GM06990 (cell line): ENCODE measurements around the gene NOTCH1.

Source experiments
- DNase-seq: peaks from one replicate; pipeline ENCODE4 v3.0.0-alpha.2; 2011; ENCODE audit not compliant: insufficient read length; ENCODE audit errors: extremely low read depth
- H3K27me3 ChIP-seq: replicated peaks from 2 replicates; pipeline ENCODE4 v1.6.0; 2011; ENCODE audit warnings: low read length; ENCODE audit not compliant: control insufficient read depth, insufficient read depth
- H3K36me3 ChIP-seq: 2 replicates; pipeline ENCODE4 v1.5.1; 2011; ENCODE audit warnings: low read length; ENCODE audit not compliant: control insufficient read depth, insufficient read depth
- H3K4me3 ChIP-seq: replicated peaks from 2 replicates; pipeline ENCODE4 v1.5.1; 2011; ENCODE audit warnings: low read depth, mild to moderate bottlenecking, control low read depth, low read length
- TF ChIP-seq, protein P1 (sequence below): IDR thresholded peaks from 2 replicates; pipeline ENCODE4 v1.5.1; 2011; ENCODE audit warnings: low read length, control low read depth, mild to moderate bottlenecking, inconsistent platforms; ENCODE audit not compliant: insufficient read depth, poor library complexity, severe bottlenecking

NOTCH1 gene

DNA sequence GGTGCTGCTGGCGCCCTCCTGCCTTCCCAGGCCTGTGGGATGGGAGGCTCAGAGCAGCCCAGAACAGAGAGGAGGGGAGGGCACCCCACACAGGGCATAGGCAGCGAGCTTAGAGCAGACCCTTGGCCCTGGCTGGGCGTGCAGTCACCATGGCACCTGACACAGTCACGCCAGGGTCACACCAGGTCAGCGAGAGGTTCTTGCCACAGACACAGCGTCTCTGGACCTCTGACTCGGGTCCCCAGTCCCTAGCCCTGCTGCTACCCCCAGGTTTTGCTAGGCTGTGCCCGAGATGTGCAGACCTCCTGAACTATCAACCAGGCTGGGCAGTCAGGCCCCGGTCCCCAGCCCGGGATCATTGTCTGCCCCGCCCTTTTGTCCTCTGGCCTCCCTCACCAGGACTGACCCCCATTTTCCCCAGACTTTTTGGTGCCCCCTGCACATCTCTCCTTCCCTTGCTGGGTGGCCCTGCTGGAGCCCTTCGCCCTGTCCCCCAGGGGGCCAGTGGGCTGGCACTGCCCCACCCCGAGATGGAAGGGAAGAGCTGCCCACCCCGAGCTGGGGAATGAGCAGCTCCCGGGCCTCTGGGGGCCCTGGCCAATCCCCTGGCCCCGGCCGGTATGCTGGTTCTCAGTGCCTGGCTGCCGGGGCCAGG lies 24.5 kb upstream of the NOTCH1 start:
- no peak for DNase-seq
- TF ChIP-seq, protein P1, sequence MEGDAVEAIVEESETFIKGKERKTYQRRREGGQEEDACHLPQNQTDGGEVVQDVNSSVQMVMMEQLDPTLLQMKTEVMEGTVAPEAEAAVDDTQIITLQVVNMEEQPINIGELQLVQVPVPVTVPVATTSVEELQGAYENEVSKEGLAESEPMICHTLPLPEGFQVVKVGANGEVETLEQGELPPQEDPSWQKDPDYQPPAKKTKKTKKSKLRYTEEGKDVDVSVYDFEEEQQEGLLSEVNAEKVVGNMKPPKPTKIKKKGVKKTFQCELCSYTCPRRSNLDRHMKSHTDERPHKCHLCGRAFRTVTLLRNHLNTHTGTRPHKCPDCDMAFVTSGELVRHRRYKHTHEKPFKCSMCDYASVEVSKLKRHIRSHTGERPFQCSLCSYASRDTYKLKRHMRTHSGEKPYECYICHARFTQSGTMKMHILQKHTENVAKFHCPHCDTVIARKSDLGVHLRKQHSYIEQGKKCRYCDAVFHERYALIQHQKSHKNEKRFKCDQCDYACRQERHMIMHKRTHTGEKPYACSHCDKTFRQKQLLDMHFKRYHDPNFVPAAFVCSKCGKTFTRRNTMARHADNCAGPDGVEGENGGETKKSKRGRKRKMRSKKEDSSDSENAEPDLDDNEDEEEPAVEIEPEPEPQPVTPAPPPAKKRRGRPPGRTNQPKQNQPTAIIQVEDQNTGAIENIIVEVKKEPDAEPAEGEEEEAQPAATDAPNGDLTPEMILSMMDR = no peak
- H3K36me3 ChIP-seq = no peaks in the 10 kb centered on the region
- no peaks in the 10 kb centered on the region; the same call in none of the 2 replicates for H3K27me3 ChIP-seq
- H3K4me3 ChIP-seq = no peak overlapping the region

DNA sequence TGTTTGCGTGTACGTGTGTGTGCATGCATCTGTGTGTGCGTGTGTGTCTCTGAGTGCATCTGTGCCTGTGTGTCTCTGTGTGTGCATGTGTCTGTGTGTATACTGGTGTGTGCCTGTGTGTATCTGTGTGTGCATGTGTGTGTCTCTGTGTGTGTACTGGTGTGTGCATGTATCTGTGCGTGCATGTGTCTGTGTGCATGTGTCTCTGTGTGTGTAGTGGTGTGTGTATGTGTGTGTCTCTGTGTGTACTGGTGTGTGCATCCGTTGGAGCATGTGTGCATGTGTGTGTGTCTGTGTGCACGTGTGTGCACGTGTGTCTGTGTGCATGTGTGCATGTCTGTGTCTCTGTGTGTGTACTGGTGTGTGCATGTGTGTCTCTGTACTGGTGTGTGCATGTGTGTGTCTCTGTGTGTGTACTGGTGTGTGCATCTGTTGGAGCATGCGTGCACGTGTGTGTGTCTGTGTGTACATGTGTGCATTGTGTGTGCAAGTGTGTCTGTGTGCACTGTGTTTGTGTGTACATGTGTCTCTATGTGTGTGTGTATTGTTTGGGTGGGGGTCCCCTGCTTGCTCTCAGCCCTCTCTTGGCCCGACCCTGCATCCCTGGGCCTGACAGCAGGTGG lies 23.8 kb upstream of the NOTCH1 start:
- no peaks in the 10 kb centered on the region; the same call in none of the 2 replicates for H3K27me3 ChIP-seq
- no peak for DNase-seq
- H3K4me3 ChIP-seq = no peak overlapping the region
- H3K36me3 ChIP-seq = no peaks in the 10 kb centered on the region
- TF ChIP-seq, protein P1 = no peak

DNA sequence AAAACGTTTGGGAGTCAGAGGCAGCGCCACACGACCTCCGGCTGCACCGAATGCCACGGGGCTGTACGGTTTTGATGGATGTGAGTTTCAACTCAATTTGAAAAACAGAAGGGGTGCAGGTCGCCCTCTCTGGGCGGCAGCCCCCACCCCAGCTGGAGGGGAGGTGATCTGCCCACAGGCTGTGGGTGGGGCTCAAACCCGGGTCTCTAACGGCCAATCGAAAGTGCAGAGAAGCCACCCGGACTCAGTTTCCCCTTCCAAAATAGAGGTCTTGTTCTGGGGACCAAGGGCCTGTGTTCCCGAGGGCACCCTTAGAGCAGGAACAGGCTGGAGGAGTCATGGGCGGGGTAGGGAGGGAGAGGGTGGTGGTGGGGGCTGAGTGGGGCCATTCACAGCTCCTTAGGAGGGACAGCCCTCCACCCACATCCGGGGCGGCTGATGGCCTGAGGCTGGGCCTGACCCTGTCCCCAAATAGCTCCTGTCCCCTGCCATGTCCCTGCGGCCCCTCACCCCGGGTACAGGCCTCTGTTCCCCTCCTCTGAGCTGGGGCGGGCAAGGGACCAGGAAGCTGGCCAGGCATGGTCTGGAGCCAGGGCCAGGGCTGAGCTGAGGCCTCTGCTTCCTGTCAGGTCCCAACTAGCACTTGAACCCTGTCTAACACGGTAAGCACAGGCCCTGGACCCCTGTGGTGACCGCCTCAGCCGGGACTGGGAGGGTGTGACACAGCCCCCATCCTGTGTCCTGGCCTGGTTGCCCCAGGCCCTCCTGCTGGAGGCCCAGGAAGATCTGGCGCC lies 22.6 kb upstream of the NOTCH1 start:
- TF ChIP-seq, protein P1 = no peak
- DNase-seq = no peak
- Histone ChIP-seq H3K27me3 (no peaks in the 10 kb centered on the region; the same call in none of the 2 replicates), H3K36me3 (no peaks in the 10 kb centered on the region), H3K4me3 (no peak overlapping the region)

DNA sequence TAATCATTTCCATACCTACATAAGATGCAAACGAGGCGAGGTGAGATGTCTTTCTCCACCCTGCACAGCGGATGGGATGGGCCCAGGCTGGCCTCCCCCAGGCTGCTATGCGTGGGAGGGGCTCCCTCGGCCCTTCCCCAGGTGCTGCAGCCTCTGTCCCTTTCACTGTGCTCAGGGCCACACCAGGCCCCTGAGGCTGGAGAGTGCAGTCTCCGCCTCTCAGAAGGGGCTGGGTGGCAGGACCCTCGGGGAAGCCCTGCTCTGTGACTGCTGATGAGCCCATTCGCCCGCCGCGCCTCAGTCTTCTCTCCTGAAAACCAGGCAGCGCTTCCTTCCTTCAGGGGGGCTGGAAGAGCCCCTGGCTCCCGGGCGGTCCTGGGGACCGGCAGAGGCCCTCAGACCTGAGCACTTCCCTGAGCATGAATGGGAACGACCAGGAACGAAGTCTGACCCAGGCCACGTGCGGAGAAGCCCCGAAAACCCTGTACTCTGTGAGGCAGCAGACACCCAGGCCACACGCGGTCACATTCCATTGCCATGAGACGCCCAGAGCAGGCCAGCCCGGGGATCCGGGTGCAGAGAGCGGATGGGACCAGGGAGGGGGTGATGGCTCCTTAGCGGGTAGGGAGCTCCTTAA lies 21.9 kb upstream of the NOTCH1 start:
- H3K4me3 ChIP-seq = no peak overlapping the region
- no peaks in the 10 kb centered on the region; the same call in none of the 2 replicates for H3K27me3 ChIP-seq
- no peak for DNase-seq
- H3K36me3 ChIP-seq = no peaks in the 10 kb centered on the region
- TF ChIP-seq, protein P1 = no peak

DNA sequence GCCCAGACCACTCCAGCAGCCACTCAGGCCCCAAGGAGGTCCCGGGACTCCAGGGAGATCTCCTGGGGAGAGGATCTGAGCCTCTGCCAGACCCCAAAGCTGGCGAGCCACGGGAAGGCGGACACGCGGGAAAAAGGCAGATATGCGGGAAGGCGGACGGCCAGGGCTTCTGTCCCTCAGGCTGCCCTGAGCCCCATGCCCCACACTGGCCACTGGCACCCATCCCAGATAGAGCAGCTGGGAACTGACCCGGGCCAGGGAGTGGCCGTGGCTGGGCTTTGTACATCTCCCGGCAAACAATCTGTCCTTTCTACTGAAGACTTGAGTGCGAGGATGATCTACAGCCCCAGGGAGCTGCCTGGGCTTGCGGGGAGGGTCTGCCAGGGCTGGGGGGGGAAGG lies 21.1 kb upstream of the NOTCH1 start:
- TF ChIP-seq, protein P1 = no peak
- Histone ChIP-seq H3K36me3 (no peaks in the 10 kb centered on the region), H3K4me3 (no peak overlapping the region), H3K27me3 (no peaks in the 10 kb centered on the region)
- DNase-seq = no peak
